ENCODE data around the gene BRD3OS.

DNA sequence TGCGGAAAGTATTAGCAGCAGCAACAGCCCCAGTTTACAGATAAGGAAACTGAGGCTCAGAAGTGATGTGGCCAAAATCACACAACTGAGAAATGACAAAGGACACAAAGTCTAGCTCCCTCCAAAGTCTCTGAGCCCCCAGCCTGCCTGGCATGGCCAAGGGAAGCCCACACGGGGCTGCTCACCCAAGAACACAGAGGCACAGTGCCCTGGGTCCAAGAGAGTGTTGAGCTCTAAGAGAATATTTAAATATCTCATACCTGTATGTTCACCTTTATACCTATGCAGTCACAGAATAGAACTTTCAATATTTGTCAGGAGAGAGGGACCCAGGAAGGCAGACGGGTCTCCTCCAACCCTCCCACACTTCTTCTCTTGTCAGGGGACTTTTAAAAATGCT is 49.8 kb upstream of the BRD3OS start:
- TF ChIP-seq, protein P1, sequence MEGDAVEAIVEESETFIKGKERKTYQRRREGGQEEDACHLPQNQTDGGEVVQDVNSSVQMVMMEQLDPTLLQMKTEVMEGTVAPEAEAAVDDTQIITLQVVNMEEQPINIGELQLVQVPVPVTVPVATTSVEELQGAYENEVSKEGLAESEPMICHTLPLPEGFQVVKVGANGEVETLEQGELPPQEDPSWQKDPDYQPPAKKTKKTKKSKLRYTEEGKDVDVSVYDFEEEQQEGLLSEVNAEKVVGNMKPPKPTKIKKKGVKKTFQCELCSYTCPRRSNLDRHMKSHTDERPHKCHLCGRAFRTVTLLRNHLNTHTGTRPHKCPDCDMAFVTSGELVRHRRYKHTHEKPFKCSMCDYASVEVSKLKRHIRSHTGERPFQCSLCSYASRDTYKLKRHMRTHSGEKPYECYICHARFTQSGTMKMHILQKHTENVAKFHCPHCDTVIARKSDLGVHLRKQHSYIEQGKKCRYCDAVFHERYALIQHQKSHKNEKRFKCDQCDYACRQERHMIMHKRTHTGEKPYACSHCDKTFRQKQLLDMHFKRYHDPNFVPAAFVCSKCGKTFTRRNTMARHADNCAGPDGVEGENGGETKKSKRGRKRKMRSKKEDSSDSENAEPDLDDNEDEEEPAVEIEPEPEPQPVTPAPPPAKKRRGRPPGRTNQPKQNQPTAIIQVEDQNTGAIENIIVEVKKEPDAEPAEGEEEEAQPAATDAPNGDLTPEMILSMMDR (IDR thresholded peaks at IDR 0.05; ENCODE audit: low read depth, low read length), result no peak
- no peak for TF ChIP-seq EZH2phosphoT487 (IDR thresholded peaks at IDR 0.05; ENCODE audit: low read depth)

Measured in OCI-LY3 (cell line).